Esophagus muscularis mucosa (tissue), 4 donors: ENCODE measurements around the gene SGK1.

ENCODE experiments used
- EP300 ChIP-seq: sonication (generic); formaldehyde crosslinking; IDR thresholded peaks from one replicate; pipeline ENCODE4 v1.6.1; 2017; ENCODE audit warnings: antibody characterized with exemption
- POLR2A ChIP-seq: fragments of 450-650 bp; IDR thresholded peaks from one replicate; pipeline ENCODE4 v1.6.1; 2017; ENCODE audit warnings: antibody characterized with exemption, moderate library complexity, mild to moderate bottlenecking, low read depth
- POLR2AphosphoS5 ChIP-seq, 2 donors: sonication (generic); formaldehyde crosslinking; IDR thresholded peaks; one replicate each; pipeline ENCODE4 v1.6.1; 2017; ENCODE audit warnings: antibody characterized with exemption in 2 of 2
- TF ChIP-seq, protein P1 (sequence below), 3 experiments: fragments of 200-600 bp in 2 of 3; fragments of 450-650 bp in 1 of 3; sonication (generic) in 2 of 3; IDR thresholded peaks; one replicate each; pipeline ENCODE4 v1.5.1; 2017 to 2019; ENCODE audit warnings: antibody characterized with exemption in 3 of 3, mild to moderate bottlenecking in 2 of 3, moderate library complexity in 1 of 3

- TF ChIP-seq, protein P1, sequence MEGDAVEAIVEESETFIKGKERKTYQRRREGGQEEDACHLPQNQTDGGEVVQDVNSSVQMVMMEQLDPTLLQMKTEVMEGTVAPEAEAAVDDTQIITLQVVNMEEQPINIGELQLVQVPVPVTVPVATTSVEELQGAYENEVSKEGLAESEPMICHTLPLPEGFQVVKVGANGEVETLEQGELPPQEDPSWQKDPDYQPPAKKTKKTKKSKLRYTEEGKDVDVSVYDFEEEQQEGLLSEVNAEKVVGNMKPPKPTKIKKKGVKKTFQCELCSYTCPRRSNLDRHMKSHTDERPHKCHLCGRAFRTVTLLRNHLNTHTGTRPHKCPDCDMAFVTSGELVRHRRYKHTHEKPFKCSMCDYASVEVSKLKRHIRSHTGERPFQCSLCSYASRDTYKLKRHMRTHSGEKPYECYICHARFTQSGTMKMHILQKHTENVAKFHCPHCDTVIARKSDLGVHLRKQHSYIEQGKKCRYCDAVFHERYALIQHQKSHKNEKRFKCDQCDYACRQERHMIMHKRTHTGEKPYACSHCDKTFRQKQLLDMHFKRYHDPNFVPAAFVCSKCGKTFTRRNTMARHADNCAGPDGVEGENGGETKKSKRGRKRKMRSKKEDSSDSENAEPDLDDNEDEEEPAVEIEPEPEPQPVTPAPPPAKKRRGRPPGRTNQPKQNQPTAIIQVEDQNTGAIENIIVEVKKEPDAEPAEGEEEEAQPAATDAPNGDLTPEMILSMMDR (IDR thresholded peaks at IDR 0.05) = no peak
- no peak for TF ChIP-seq POLR2AphosphoS5 (IDR thresholded peaks at IDR 0.05)
- TF ChIP-seq POLR2A = no peak
- no peak for TF ChIP-seq EP300
Measured at GRCh38 chr6:134217798-134218140, 100.1 kb downstream of the SGK1 start.
